GM12878 (cell line): Measurements from ENCODE around the gene TAMALIN. TPM values are rescaled to one million over a fixed set of nuclear protein-coding genes. Genes with fewer than 3 reads are reported as not detected.

Experiments used
- ATAC-seq: fragments of 200-7000 bp; cut with Tn5 transposase; 3 replicates; pipeline ENCODE4 v1.9.1; 2020; ENCODE audit warnings: mild to moderate bottlenecking, moderate library complexity
- BruUV-seq: library from RNA; stranded (reverse); fragments of 400-500 nt; replicated peaks from 2 replicates; lab custom pipeline; 2021; lab: Mats Ljungman, UMichigan
- CTCF ChIA-PET: fragments of 300-600 bp; sonication (Branson Sonifier 250); formaldehyde crosslinking; extraction: SDS; loops from one replicate; lab custom pipeline; 2021; ENCODE audit warnings: inconsistent platforms; lab: Yijun Ruan, JAX
- POLR2A ChIA-PET: fragments of 350-600 bp; formaldehyde crosslinking; extraction: SDS; loops from one replicate; lab custom pipeline; 2021; ENCODE audit warnings: inconsistent platforms; lab: Charles Lee
- RAD21 ChIA-PET: fragments of 300-600 bp; sonication (Branson Sonifier 250); formaldehyde crosslinking; loops from one replicate; lab custom pipeline; 2023; ENCODE audit warnings: antibody characterized with exemption; ENCODE audit not compliant: unreplicated experiment; lab: Charles Lee
- SMC1A ChIA-PET: fragments of 300-600 bp; sonication (Branson Sonifier 250); formaldehyde crosslinking; loops from one replicate; lab custom pipeline; 2023; ENCODE audit not compliant: unreplicated experiment, uncharacterized antibody; lab: Charles Lee
- DNase-seq: peaks from one replicate; pipeline ENCODE4 v3.0.0-alpha.2; 2011; ENCODE audit warnings: low read depth, low spot score
- FAIRE-seq: peaks from 3 replicates; lab custom pipeline; 2011; peaks lifted over from hg19 to GRCh38; lab: Jason Lieb, UNC
- H2AFZ ChIP-seq: 2 replicates; pipeline ENCODE4 v1.6.0; 2011; ENCODE audit warnings: low read depth, low read length, control low read depth; ENCODE audit not compliant: control insufficient read depth
- H3K27ac ChIP-seq: 2 replicates; pipeline ENCODE4 v1.5.1; 2011; ENCODE audit warnings: control low read depth; ENCODE audit not compliant: control insufficient read depth, insufficient read depth
- H3K27me3 ChIP-seq, 2 experiments: replicated peaks in 1 of 2; 2 replicates each; pipeline versions ENCODE4 v1.6.0 to v1.6.1; 2011; ENCODE audit warnings: low read length in 1 of 2; ENCODE audit not compliant: control insufficient read depth in 2 of 2, insufficient read depth in 2 of 2
- H3K36me3 ChIP-seq, 2 experiments: 2 replicates each; pipeline ENCODE4 v1.5.1; 2011; ENCODE audit warnings: low read length in 1 of 2; ENCODE audit not compliant: control insufficient read depth in 2 of 2, insufficient read depth in 2 of 2
- H3K4me1 ChIP-seq: 2 replicates; pipeline ENCODE4 v1.6.1; 2011; ENCODE audit warnings: mild to moderate bottlenecking, low read length, moderate library complexity, mixed read lengths; ENCODE audit not compliant: control insufficient read depth, insufficient read depth
- H3K4me2 ChIP-seq: 2 replicates; pipeline ENCODE4 v1.6.0; 2011; ENCODE audit warnings: control low read depth; ENCODE audit not compliant: control insufficient read depth, insufficient read depth
- H3K4me3 ChIP-seq: fragments of 200-600 bp; sonication (generic); 2 replicates; pipeline ENCODE4 v1.5.1; 2016
- H3K79me2 ChIP-seq: 2 replicates; pipeline ENCODE4 v1.6.0; 2011; ENCODE audit warnings: low read length; ENCODE audit not compliant: control insufficient read depth, insufficient read depth
- H3K9ac ChIP-seq: 2 replicates; pipeline ENCODE4 v1.8.0; 2011; ENCODE audit warnings: low read length, control low read depth, mixed read lengths; ENCODE audit not compliant: control insufficient read depth, insufficient read depth
- H3K9me3 ChIP-seq: replicated peaks from 3 replicates; pipeline ENCODE4 v1.5.1; 2011; ENCODE audit warnings: mild to moderate bottlenecking, low read length; ENCODE audit not compliant: control insufficient read depth, insufficient read depth
- H4K20me1 ChIP-seq: 2 replicates; pipeline ENCODE4 v1.6.0; 2011; ENCODE audit not compliant: control insufficient read depth, insufficient read depth
- ATF3 ChIP-seq: IDR thresholded peaks from 2 replicates; pipeline ENCODE4 v1.6.1; 2011; ENCODE audit warnings: low read depth, mild to moderate bottlenecking, low read length, moderate library complexity, borderline replicate concordance; ENCODE audit errors: extremely low read depth
- BRCA1 ChIP-seq: IDR thresholded peaks from 2 replicates; pipeline ENCODE4 v1.6.1; 2011; ENCODE audit warnings: low read depth, low read length, improper control_type of control experiment
- CBX3 ChIP-seq: fragments of 200-600 bp; sonication (generic); IDR thresholded peaks from 2 replicates; pipeline ENCODE4 v1.6.1; 2016; ENCODE audit warnings: low read depth, borderline replicate concordance
- CHD4 ChIP-seq: fragments of 200-600 bp; sonication (generic); IDR thresholded peaks from 2 replicates; pipeline ENCODE4 v1.6.1; 2016; ENCODE audit warnings: mild to moderate bottlenecking
- EGR1 ChIP-seq, 2 experiments: IDR thresholded peaks; 1 replicate in 1 of 2; 2 replicates in 1 of 2; pipeline ENCODE4 v1.6.1; 2011 to 2012; ENCODE audit warnings: low read depth in 2 of 2, low read length in 2 of 2, borderline replicate concordance in 1 of 2, mild to moderate bottlenecking in 1 of 2, moderate library complexity in 1 of 2
- FOXM1 ChIP-seq: IDR thresholded peaks from 2 replicates; pipeline ENCODE4 v1.6.1; 2012; ENCODE audit warnings: low read depth, mild to moderate bottlenecking, inconsistent platforms, low read length, moderate library complexity
- GATAD2B ChIP-seq: fragments of 450-650 bp; conservative IDR thresholded peaks from 2 replicates; pipeline ENCODE4 v1.6.1; 2017; ENCODE audit warnings: low read depth, mild to moderate bottlenecking, moderate library complexity
- IKZF1 ChIP-seq: fragments of 450-650 bp; conservative IDR thresholded peaks from 2 replicates; pipeline ENCODE4 v1.6.1; 2017; ENCODE audit warnings: antibody characterized with exemption, mild to moderate bottlenecking
- JUND ChIP-seq: IDR thresholded peaks from 2 replicates; pipeline ENCODE4 v1.6.1; 2012; ENCODE audit warnings: low read depth, mild to moderate bottlenecking, low read length, improper control_type of control experiment, moderate library complexity
- KLF5 ChIP-seq: fragments of 450-650 bp; IDR thresholded peaks from 2 replicates; pipeline ENCODE4 v1.6.1; 2014; ENCODE audit warnings: mild to moderate bottlenecking; ENCODE audit not compliant: partially characterized antibody
- PAX5 ChIP-seq: IDR thresholded peaks from 2 replicates; pipeline ENCODE4 v1.6.1; 2011; ENCODE audit warnings: low read depth, low read length, borderline replicate concordance
- PKNOX1 ChIP-seq: fragments of 450-650 bp; IDR thresholded peaks from 2 replicates; pipeline ENCODE4 v1.6.1; 2016; ENCODE audit warnings: mild to moderate bottlenecking
- POLR2A ChIP-seq: IDR thresholded peaks from 2 replicates; pipeline ENCODE4 v1.6.1; 2011; ENCODE audit warnings: low read depth, mild to moderate bottlenecking, low read length
- SKIL ChIP-seq: fragments of 450-650 bp; IDR thresholded peaks from 2 replicates; pipeline ENCODE4 v1.6.1; 2017; ENCODE audit warnings: mild to moderate bottlenecking, low read depth, inconsistent platforms; ENCODE audit not compliant: poor library complexity, severe bottlenecking
- SPI1 ChIP-seq: IDR thresholded peaks from 2 replicates; pipeline ENCODE4 v1.6.1; 2011; ENCODE audit warnings: low read depth, mild to moderate bottlenecking, low read length, moderate library complexity, borderline replicate concordance; ENCODE audit not compliant: insufficient read depth
- WGBS: methylation state at CpG from one replicate; pipeline ENCODE4 v1.1.6; 2016; ENCODE audit warnings: low lambda C conversion rate; ENCODE audit not compliant: insufficient replicate concordance, insufficient coverage; ENCODE audit errors: missing lambda C conversion rate; 5-methylcytosine and 5-hydroxymethylcytosine counted together
- in situ Hi-C: fragments of 300-500 bp; cut with MboI; formaldehyde crosslinking; loops from 9 replicates; pipeline ENCODE4 v1.14.3; 2018; ENCODE audit warnings: mixed read lengths
- intact Hi-C: fragments of 100-400 bp; cut with micrococcal nuclease; formaldehyde crosslinking; loops from one replicate; pipeline ENCODE4 v1.14.2; 2022; ENCODE audit not compliant: unreplicated experiment
- polyA plus RNA-seq, 11 experiments: library from polyadenylated mRNA; depleted of rRNA in 4 of 11; unstranded in 6 of 11; stranded (reverse) in 5 of 11; fragments of >200 nt; fragmentation: Nextera tagmentation in 4 of 11; fragmentation: Illumina TruSeq in 1 of 11; extraction: Ambion mirVana in 4 of 11; extraction: Trizol in 1 of 11; gene quantifications; 1 replicate in 1 of 11; 2 replicates in 10 of 11; pipeline versions ENCODE4 v1.2.1 to v1.2.3, GENCODE V29; 2011 to 2016; ENCODE audit warnings: inconsistent platforms in 2 of 11, missing spikeins in 2 of 11, low read depth in 1 of 11
- total RNA-seq, 4 experiments: library from RNA; depleted of rRNA in 3 of 4; stranded (reverse); fragments of >200 nt in 3 of 4; fragmentation: Illumina TruSeq in 1 of 4; extraction: Trizol in 1 of 4; gene quantifications; 2 replicates each; pipeline versions ENCODE4 v1.2.1 to v1.2.3, GENCODE V29; 2013 to 2021

Gene TAMALIN
- total and polyA plus RNA-seq, 10 of the 15 experiments (the other 5 are each of a cell fraction or from before 2014, with no cell fraction given): 0.09 to 0.58 (median 0.19) TPM; not detected in 4

- BruUV-seq: no TSS peak
- ChIA-PET RAD21 (interaction anchor here (1.6 to 2.5 kb wide), 2 partner anchors 51 to 53 kb away, joined by 3 to 10 read pairs; no protein-coding TSS in a partner anchor), SMC1A (interaction anchor here (0.9 to 2.3 kb wide), 5 partner anchors 9 to 152 kb away, joined by 3 to 10 read pairs (median 3); no protein-coding TSS in a partner anchor), CTCF (interaction anchor here (1.0 to 3.8 kb wide), 6 partner anchors 9 to 146 kb away, joined by 3 to 18 read pairs (median 12); no protein-coding TSS in a partner anchor), POLR2A (interaction anchor here (1.5 kb wide), 1 partner anchor 10 kb away, joined by 4 read pairs; no protein-coding TSS in a partner anchor)
- H3K36me3 ChIP-seq: no peaks in the 10 kb centered on the region
- WGBS: 38% methylated on average over 5 of the region's 5 CpGs
- 0 out of 2 replicates have a peak overlapping the region, but pooled peaks have one; percentile 20 for H3K4me2 ChIP-seq
- in situ Hi-C loops (no loop called here), intact Hi-C loops (no loop called here)
- H4K20me1 ChIP-seq: no peaks in the 10 kb centered on the region; the same call in 1 of the 2 replicates
- H3K79me2 ChIP-seq: no peaks in the 10 kb centered on the region
- ATAC-seq (no peak), FAIRE-seq (no peak), DNase-seq (no peak)
- H3K9ac ChIP-seq: no peak overlapping the region
- no peak overlapping the region for H3K4me3 ChIP-seq
- TF ChIP-seq FOXM1 (no peak), EGR1 (IDR thresholded peaks at IDR 0.05; ENCODE audit: borderline replicate concordance in 1 of 2, low read depth in 2 of 2, low read length in 2 of 2) (no peak), ATF3 (no peak), PKNOX1 (no peak), POLR2A (no peak), JUND (no peak), SKIL (no peak), CBX3 (no peak), BRCA1 (no peak), PAX5 (no peak), CHD4 (no peak), KLF5 (no peak), SPI1 (no peak), GATAD2B (no peak), IKZF1 (no peak)
- H3K27me3 ChIP-seq: peaks cover 0 to 10% of the 10 kb centered on the region in 2 experiments; a peak in 3 of 4 replicates
- H2AFZ ChIP-seq: no peak overlapping the region
- H3K9me3 ChIP-seq: no peaks in the 10 kb centered on the region
- no peak overlapping the region for H3K27ac ChIP-seq
- H3K4me1 ChIP-seq: peaks cover 30% of the 10 kb centered on the region
Observed at GRCh38 chr12:51972422-51972812, 34.3 kb upstream of the TAMALIN start.
